Measurements from ENCODE around the gene IL31RA.

The IL31RA gene

GRCh38 chr5:55892479-55892878 lies 41.3 kb downstream of the IL31RA start:
- no peak for DNase-seq (ENCODE audit: low read depth)
- H3K4me3 ChIP-seq (ENCODE audit: low read depth, low read length), result no peak overlapping the region
- TF ChIP-seq, protein P1, sequence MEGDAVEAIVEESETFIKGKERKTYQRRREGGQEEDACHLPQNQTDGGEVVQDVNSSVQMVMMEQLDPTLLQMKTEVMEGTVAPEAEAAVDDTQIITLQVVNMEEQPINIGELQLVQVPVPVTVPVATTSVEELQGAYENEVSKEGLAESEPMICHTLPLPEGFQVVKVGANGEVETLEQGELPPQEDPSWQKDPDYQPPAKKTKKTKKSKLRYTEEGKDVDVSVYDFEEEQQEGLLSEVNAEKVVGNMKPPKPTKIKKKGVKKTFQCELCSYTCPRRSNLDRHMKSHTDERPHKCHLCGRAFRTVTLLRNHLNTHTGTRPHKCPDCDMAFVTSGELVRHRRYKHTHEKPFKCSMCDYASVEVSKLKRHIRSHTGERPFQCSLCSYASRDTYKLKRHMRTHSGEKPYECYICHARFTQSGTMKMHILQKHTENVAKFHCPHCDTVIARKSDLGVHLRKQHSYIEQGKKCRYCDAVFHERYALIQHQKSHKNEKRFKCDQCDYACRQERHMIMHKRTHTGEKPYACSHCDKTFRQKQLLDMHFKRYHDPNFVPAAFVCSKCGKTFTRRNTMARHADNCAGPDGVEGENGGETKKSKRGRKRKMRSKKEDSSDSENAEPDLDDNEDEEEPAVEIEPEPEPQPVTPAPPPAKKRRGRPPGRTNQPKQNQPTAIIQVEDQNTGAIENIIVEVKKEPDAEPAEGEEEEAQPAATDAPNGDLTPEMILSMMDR (IDR thresholded peaks at IDR 0.05; ENCODE audit: control insufficient read depth, extremely low read depth, insufficient read depth), result no peak

DNA sequence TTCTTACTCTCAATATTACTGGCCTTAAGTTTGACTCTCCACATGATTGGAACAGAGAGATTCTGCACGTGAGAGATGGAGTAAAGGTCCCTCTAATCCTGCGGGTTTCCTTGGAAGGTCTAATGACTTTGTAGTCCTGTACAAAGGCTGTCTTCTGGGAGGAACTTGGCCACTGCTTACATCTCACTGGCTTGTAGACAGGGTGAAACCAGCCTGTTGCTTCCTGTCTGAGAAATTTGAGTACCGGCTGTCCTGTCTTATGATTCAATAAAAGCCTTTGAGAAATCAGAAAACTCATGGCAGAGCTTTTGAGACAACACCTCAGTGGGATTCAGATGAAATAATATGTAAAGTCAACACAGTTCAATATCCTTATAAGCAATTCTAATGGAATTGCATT lies 43.0 kb downstream of the IL31RA start:
- TF ChIP-seq, protein P1 (IDR thresholded peaks at IDR 0.05; ENCODE audit: control insufficient read depth, extremely low read depth, insufficient read depth), result no peak
- H3K4me3 ChIP-seq (ENCODE audit: low read depth, low read length), result no peak overlapping the region
- DNase-seq (ENCODE audit: low read depth), result no peak

GRCh38 chr5:55895346-55895745 lies 44.2 kb downstream of the IL31RA start:
- H3K4me3 ChIP-seq (ENCODE audit: low read depth, low read length), result no peak overlapping the region
- TF ChIP-seq, protein P1 (IDR thresholded peaks at IDR 0.05; ENCODE audit: control insufficient read depth, extremely low read depth, insufficient read depth), result no peak
- DNase-seq (ENCODE audit: low read depth), result no peak

GRCh38 chr5:55896238-55896637 lies 45.1 kb downstream of the IL31RA start:
- H3K4me3 ChIP-seq (ENCODE audit: low read depth, low read length), result no peak overlapping the region
- TF ChIP-seq, protein P1 (IDR thresholded peaks at IDR 0.05; ENCODE audit: control insufficient read depth, extremely low read depth, insufficient read depth), result no peak
- no peak for DNase-seq (ENCODE audit: low read depth)

- no peak overlapping the region for H3K4me3 ChIP-seq (ENCODE audit: low read depth, low read length)
- no peak for DNase-seq (ENCODE audit: low read depth)
- TF ChIP-seq, protein P1 (IDR thresholded peaks at IDR 0.05; ENCODE audit: control insufficient read depth, extremely low read depth, insufficient read depth), result no peak
Observed at GRCh38 chr5:55896663-55897062, 45.5 kb downstream of the IL31RA start.

DNA sequence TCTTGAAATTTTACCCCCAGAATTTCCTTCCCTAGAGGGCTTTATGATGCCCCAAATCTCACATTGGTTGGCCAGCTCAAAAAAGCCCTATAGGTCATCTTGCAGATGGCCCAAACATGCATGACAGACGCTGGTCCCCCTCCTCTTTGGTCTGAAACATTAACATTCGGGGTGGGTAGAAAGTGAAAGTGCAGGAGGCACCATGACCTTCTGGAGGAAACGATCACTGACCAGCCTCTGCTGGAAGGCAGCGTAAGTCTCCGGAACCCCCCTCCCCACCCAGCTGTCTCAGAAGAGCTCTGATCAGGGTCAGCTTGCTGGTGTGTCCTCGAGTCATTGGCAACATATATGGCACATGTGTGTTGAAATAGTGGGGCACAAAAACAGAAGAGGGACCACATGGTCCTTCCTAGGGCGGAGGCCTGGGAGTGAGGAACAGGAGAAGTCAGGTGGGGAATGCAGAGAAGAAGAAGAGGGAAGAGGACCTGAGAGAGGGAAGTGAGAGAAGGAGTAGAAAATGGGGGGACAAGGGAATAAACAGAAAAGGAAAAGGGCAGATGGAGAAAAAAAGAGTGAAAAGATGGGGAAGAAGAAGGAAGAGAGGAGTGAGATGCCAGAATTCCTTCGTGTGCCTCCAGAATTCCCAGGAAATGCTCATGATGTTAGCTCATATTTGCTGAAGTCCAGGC lies 46.2 kb downstream of the IL31RA start:
- DNase-seq (ENCODE audit: low read depth), result no peak
- TF ChIP-seq, protein P1 (IDR thresholded peaks at IDR 0.05; ENCODE audit: control insufficient read depth, extremely low read depth, insufficient read depth), result no peak
- H3K4me3 ChIP-seq (ENCODE audit: low read depth, low read length), result no peak overlapping the region

GRCh38 chr5:55897905-55898304 lies 46.7 kb downstream of the IL31RA start:
- DNase-seq (ENCODE audit: low read depth), result no peak
- TF ChIP-seq, protein P1 (IDR thresholded peaks at IDR 0.05; ENCODE audit: control insufficient read depth, extremely low read depth, insufficient read depth), result no peak

More at GRCh38 chr5:55897905-55898304, 46.7 kb downstream of the IL31RA start:
- H3K4me3 ChIP-seq (ENCODE audit: low read depth, low read length), result no peak overlapping the region

Measured in LNCaP clone FGC (cell line).